Central memory CD4-positive, alpha-beta T cell (primary cell): ENCODE results near the gene OTOS.

Source experiments
- DNase-seq: peaks from one replicate; pipeline ENCODE4 v3.0.0; 2022

OTOS gene

DNA sequence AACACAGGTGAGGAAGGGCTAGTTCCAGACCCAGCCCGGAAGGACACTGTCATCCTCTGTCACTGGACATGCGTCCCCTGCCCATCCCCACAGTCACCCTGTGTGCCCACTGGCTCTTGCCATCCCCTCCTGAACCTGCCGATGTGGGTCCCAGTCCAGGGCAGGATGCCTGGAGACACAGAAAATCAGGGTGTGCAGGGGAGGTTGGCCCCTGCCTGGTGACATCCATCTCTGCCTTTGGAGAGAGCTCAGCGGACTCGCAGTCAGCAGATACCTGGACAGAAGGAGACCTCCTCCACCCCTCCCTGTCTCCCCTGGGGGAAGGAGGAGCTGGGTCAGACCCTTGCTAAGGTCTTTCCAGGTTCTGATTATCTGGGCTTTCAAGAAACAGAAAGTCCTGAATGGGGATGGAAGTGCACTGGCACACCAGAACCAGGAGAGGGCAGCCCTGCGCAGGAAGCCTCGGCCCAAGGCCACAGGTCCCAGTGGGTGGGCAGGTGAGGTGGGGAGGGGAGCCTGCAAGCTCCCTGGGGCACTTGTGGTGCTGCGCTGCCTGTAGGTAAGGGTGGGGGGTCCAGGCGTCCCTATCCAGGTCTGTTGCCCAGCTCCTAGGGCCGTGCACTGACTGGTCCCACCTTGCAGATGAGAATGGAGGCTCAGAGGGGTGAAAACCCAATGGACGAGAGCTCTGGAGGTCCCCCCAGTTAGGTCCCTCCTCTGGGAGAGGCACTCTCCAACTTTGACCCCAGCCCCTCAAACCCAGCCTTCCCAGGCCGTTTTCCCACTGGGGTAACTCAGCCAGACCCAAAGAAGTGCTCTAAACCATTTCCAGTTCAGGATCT is 9.7 kb upstream of the OTOS start:
- DNase-seq: no peak

DNA sequence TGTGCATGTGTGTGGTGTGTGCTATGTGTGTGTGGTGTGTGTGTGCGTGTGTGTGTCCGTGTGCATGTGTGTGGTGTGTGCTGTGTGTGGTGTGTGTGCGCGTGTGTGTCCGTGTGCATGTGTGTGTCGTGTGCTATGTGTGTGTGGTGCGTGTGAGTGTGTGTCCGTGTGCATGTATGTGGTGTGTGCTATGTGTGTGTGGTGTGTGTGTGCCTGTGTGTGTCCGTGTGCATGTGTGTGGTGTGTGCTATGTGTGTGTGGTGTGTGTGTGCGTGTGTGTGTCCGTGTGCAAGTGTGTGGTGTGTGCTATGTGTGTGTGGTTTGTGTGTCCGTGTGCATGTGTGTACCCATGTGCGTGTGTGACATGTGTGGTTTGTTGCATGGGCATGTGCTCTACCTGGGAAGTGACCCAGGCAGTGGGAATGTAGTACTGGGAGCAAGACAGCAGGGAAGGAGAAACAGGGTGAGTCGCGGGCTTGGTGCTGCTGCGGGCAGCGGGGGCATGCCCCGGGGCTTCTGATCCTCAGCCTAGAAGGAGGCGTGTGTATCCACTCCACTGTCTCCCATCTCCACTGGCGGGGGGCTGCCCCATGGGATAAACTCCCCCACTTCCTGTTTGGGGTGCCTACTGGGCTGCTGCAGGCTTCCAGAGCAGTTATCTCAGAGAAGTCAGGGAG is 7.6 kb upstream of the OTOS start:
- no peak for DNase-seq

DNA sequence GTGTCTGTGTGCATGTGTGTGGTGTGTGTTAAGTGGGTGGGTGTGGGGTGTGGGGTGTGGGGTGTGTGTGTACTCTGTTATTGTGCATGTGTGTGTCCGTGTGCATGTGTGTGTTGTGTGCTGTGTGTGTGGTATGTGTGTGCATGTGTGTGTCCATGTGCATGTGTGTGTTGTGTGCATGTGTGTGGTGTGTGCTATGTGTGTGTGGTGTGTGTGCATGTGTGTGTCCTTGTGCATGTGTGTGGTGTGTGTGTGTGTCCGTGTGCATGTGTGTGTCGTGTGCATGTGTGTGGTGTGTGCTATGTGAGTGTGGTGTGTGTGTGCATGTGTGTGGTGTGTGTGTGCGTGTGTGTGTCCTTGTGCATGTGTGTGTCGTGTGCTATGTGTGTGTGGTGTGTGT is 6.9 kb upstream of the OTOS start:
- no peak for DNase-seq

GRCh38 chr2:240146627-240147278 is 6.3 kb upstream of the OTOS start:
- DNase-seq: no peak

DNA sequence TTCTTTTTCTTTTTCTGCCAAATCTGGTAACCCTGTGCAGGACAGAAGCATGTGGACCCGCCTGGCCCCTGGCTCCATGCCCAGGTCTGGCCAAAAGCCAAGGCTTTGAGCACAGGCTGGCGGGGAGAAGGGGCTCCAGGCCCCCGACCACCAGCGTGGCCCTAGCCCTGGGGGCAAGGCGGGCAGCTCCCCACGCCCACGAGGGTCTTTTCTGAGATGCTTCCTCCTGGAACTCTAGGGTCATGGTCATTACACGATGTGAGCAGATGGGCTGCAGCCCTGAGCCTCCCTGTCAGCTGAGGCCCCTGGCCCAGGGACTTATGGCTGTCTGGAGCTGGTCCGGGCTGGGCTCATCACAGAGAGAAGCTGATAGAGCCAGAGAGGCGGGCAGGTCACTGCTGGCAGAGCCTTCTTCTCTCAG is 5.7 kb upstream of the OTOS start:
- DNase-seq: no peak

GRCh38 chr2:240145461-240145860 is 5.0 kb upstream of the OTOS start:
- no peak for DNase-seq

DNA sequence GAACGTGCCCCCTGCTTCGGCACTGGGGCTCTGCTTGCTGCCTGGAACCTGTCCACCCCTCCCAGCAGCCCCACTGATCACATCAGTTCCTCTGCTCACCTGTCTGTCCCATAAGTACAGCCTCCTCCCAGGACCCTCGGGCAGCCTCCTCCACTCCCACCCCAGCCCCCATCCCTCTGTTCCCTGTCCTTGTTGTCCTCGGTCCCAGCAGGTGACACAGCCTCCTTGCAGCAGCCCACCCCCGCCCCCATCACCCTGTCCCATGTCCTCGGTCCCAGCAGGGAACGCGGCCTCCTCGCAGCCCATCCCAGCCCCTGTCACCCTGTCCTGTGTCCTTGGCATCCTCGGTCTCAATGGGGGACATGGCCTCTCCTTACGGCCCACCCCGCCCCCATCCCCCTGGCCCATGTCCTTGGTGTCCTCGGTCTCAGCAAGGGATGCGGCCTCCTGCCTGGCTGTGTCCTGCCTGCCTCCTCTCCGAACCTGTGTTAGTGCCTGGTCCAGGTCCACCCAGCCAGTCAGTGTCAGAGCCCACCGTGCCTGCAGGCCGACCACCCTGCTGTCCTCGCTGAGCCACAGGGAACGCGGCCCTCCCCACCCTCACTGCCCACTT is 4.3 kb upstream of the OTOS start:
- no peak for DNase-seq

DNA sequence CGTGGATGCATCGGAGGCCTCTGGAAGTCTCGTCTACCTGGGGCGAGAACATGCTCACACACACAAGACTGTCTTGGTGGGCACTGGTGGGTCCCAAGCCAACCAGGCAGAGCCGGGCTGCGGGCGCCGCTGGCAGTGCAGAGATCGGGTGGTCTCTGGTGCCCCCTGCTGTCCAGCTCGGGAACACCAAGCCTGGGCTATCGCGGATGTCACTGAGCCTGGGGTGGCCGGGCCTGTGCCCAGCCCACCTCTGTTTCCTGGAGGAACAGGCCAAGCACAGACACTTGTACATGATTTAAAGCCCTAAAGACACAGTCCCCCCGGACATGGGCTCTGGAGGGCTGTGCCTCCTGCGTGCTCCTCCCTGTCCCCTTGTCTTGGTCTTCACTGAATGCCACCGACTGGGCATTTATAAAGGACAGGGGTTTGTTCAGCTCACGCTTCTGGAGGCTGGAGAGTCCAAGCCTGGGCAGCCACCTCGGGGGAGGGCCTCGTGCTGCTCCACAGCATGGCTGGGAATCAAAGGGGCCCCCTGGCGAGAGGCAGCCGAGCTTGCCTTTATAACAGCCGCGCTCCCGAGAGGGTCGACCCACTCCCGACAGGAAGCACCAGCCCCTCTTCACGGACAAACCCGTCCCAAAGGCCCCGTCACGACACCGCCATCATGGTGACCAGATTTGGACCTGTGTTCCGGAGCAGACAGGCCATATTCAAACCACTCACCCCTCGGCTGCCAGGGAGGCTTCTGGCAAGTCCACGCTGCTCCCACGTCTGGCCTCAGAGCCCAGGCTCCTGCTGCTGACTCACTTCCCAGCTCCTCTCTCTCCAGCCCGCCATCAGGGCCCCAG is 3.6 kb upstream of the OTOS start:
- peak; percentile 66 for DNase-seq

DNA sequence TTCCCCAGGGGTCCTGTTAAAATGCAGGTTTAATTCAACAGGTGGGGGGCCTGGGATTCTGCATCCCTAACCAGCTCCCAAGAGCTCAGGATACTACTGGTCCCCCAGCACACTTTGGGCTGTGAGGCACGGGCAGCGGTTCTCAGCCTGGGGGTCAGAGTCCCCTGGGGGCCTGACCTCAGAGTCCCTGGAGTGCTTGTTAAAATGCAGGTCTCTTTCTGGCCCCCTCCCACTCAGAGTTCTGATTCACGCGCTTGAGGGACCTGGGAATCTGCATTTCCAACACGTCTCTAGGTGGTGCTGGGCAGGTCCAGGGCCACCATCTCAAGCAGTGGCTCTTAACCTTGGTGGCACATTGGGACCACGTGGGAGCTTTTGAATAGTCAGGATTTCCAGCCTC is 2.8 kb upstream of the OTOS start:
- no peak for DNase-seq

GRCh38 chr2:240142859-240143258 is 2.4 kb upstream of the OTOS start:
- DNase-seq: no peak

DNA sequence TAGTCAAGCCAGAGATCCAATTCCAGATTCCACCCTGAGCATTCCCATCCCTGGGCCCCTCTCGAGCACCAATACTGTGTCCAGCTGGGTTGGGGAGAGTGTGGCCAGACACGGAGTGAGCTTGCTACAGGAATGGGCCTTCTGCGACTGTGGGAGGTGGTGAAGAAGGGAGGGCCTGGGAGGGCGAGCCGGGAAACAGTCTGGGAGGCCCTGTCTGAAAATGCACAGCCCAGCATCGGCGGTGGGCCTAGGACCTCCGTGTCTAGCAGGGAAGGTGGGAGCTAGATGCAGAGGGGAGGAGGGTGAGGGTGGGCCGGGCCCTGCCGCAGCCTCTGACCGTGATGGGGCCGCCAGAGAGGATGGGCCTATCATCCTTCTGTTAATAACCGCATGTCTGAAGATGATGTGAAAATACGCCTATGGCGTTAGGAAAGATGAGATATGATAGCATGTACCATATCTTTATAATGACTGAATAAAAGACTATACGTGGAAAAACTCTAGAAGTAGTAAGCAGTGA is 1.9 kb upstream of the OTOS start:
- DNase-seq: no peak

DNA sequence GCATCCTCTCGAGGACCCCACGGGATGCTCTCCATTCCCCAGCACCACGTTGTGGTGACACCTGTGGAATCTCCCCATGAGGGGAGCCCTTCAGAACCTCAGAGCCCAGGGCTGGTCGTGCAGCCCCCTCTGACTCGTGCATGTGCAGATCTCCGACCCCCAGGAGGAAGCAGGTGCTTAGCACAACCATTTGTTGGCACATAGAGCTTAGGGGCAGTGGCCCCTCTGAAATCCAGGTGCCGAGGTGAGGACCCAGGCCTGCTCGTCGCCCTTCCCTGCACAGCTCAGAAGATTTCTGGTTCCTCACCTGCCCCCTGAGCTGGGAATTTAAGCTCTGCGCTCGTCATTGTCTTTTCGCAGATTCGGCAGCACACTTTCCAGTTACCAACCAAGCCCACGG is 1.3 kb upstream of the OTOS start:
- DNase-seq: no peak

DNA sequence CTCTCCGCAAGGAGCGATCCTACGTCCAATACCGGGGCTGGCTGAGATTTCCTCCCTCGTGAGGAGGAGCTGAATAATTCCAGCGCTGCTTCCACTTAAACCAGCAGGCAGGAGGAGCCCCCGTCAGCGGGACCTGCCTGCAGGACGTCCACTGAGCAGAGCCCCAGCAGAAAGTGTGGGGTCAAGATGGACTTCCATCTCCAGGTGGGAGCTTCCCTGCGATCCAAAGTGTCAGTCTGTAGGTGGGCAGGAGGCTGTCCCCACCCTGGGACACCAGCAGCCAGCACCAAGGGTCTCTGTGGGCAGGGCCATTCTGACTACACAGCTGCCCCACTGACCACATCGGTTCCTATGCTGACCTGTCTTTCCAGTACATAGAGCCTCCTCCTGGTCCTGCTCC is 462 bp upstream of the OTOS start:
- DNase-seq: no peak

GRCh38 chr2:240139666-240140393 is 628 bp downstream of the OTOS start:
- DNase-seq: no peak

DNA sequence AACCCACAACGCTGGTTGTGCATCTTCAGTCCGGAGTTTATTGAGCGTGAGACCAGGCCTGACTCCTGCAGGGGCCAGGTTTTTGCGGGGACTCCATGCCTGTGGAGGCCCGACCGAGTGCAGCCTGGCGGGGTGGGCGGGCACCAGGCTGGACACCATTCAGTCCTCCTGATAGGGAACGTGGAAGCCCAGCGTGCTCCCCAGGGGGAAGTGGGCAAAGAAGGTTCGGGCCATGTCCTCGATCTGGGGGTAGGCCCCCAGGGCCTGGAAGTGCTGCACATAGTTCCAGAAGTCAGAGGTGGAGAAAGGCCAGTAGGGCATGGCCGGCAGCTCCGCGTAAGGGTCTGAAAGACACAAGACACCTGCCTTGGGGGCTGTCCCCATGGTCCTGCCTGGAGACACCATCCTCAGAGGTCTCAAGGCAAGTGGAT is 1.4 kb downstream of the OTOS start:
- no peak for DNase-seq

- no peak for DNase-seq
These were observed 2.0 kb downstream of the OTOS start for GRCh38 chr2:240138254-240138984.

GRCh38 chr2:240137596-240138253 is 2.7 kb downstream of the OTOS start:
- DNase-seq: no peak

DNA sequence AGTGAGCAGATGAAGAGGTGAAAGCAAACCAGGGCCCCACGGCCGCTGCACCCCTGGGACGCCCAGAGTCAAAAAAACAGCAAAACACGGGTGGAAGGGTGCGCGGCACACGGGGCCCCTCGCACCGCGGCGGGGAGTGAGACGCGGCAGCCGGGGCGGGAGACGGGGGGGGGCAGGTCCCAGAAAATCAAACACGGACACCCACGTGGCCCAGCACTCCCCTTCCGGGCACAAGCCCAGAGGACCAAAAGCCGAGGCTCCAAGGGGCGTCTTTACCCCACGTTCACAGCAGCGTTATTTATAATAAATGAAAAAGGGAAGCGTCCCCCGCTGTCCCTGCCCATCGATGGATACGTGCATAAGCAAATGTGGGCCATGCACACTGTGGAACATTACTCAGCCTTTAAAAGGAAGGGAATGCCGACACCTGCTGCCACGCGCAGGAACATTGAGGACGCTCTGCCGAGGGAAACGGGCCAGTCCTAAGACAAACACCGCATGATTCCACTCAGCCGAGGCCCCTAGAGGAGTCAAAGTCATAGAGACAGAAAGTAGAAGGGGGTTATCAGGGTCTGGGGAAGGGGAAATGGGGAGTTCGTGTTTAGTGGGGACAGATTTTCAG is 3.7 kb downstream of the OTOS start:
- no peak for DNase-seq

DNA sequence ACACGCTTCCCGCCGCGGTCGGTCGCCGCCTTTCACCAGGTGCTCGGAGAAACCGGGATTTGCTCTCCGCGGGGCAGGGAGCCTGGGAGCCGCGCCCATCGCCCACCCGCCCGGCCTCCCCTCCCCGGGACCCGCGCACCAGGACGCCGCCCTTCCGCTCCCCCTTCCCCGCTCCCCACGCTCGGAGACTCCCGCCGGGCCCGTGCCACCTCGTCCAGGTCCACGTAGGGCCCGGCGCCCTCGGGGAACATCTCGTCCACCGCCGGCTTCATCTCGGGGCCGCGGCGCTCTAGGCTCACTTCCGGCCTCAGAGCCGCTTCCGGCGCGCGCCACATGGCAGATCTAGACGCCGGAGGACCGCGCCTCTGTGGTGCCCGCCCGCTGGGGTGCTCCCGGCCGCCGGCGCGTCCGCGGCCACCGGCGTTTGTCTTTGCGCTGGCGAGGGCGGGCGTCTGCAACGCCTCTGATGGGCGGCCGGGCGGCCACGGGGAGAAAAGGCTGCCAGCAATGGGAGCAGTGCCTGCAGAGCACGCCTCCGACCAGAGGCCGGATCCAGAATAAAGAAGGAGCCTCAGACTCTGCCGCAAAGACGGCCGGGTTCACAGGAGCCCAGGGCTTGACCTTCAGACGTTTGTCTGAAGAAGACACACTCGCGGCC is 4.3 kb downstream of the OTOS start, which contains the start of gene COPS9:
COPS9 (minus strand) TSS at position 293 of the 658 bp plus-strand sequence; CDS start at position 272, 21 bp downstream.
- peak; percentile 76 for DNase-seq
